Liver (tissue), 9 donors: ENCODE data around the gene AEBP1. TPM values are rescaled to one million over a fixed set of nuclear protein-coding genes. Genes with fewer than 3 reads are reported as not detected.
A peak's percentile ranks its signal among the peaks of the same experiment; 100 is the strongest.

Source experiments
- DNase-seq: peaks from one replicate; pipeline ENCODE4 v3.0.0-alpha.2; 2017; ENCODE audit warnings: low spot score
- H3K27ac ChIP-seq, 2 donors: one replicate each; pipeline ENCODE4 v1.7.0; 2013; ENCODE audit warnings: inconsistent platforms in 2 of 2, low read length in 2 of 2, control low read depth in 1 of 2, low read depth in 1 of 2, mild to moderate bottlenecking in 1 of 2
- H3K27me3 ChIP-seq, 4 donors: one replicate each; pipeline versions ENCODE4 v1.6.1 to v1.7.0; 2013; ENCODE audit warnings: low read length in 3 of 4, inconsistent platforms in 1 of 4, mild to moderate bottlenecking in 1 of 4, moderate library complexity in 1 of 4; ENCODE audit not compliant: control insufficient read depth in 4 of 4, insufficient read depth in 4 of 4
- H3K36me3 ChIP-seq, 4 donors: one replicate each; pipeline versions ENCODE4 v1.6.1 to v1.7.0; 2013; ENCODE audit warnings: low read length in 3 of 4, mild to moderate bottlenecking in 3 of 4, low read depth in 1 of 4, moderate library complexity in 1 of 4; ENCODE audit not compliant: control insufficient read depth in 4 of 4, insufficient read depth in 3 of 4
- H3K4me1 ChIP-seq, 4 donors: one replicate each; pipeline versions ENCODE4 v1.6.1 to v1.7.0; 2013; ENCODE audit warnings: low read length in 3 of 4, mild to moderate bottlenecking in 3 of 4, moderate library complexity in 1 of 4; ENCODE audit not compliant: control insufficient read depth in 4 of 4, insufficient read depth in 4 of 4
- H3K4me3 ChIP-seq, 3 donors: one replicate each; pipeline versions ENCODE4 v1.6.1 to v1.7.0; 2013; ENCODE audit warnings: low read length in 3 of 3, control low read depth in 1 of 3, low read depth in 1 of 3, mild to moderate bottlenecking in 1 of 3
- H3K9ac ChIP-seq, 2 donors: one replicate each; pipeline ENCODE4 v1.7.0; 2013; ENCODE audit warnings: low read length in 2 of 2, mild to moderate bottlenecking in 2 of 2, moderate library complexity in 2 of 2, control low read depth in 1 of 2, low read depth in 1 of 2
- H3K9me3 ChIP-seq, 4 donors: one replicate each; pipeline versions ENCODE4 v1.6.1 to v1.7.0; 2013; ENCODE audit warnings: low read length in 3 of 4; ENCODE audit not compliant: control insufficient read depth in 4 of 4
- FOXA1 ChIP-seq: IDR thresholded peaks from 2 replicates; pipeline ENCODE4 v1.6.1; 2016; ENCODE audit warnings: antibody characterized with exemption
- FOXA2 ChIP-seq: IDR thresholded peaks from 2 replicates; pipeline ENCODE4 v1.6.1; 2016; ENCODE audit warnings: antibody characterized with exemption
- GABPA ChIP-seq, 2 donors: IDR thresholded peaks in 1 of 2; conservative IDR thresholded peaks in 1 of 2; 2 replicates each; pipeline ENCODE4 v1.6.1; 2016; ENCODE audit warnings: antibody characterized with exemption in 2 of 2, mild to moderate bottlenecking in 1 of 2, moderate library complexity in 1 of 2
- HNF4A ChIP-seq, 2 donors: conservative IDR thresholded peaks; 2 replicates each; pipeline ENCODE4 v1.6.1; 2016; ENCODE audit warnings: antibody characterized with exemption in 2 of 2, mild to moderate bottlenecking in 2 of 2
- NR2F2 ChIP-seq: IDR thresholded peaks from 2 replicates; pipeline ENCODE4 v1.6.1; 2016; ENCODE audit warnings: antibody characterized with exemption
- RAD21 ChIP-seq, 2 donors: IDR thresholded peaks; 2 replicates each; pipeline ENCODE4 v1.6.1; 2016; ENCODE audit warnings: antibody characterized with exemption in 2 of 2, mild to moderate bottlenecking in 2 of 2
- RXRA ChIP-seq, 2 donors: IDR thresholded peaks; 2 replicates each; pipeline ENCODE4 v1.6.1; 2017 to 2018; ENCODE audit warnings: antibody characterized with exemption in 2 of 2, mild to moderate bottlenecking in 1 of 2
- SP1 ChIP-seq: IDR thresholded peaks from 2 replicates; pipeline ENCODE4 v1.6.1; 2018; ENCODE audit warnings: antibody characterized with exemption, mild to moderate bottlenecking
- TAF1 ChIP-seq: conservative IDR thresholded peaks from 2 replicates; pipeline ENCODE4 v1.6.1; 2016; ENCODE audit warnings: antibody characterized with exemption, mild to moderate bottlenecking
- WGBS: extraction: QIAGEN DNeasy Blood & Tissue Kit; methylation state at CpG from one replicate; pipeline ENCODE4 v1.1.7; 2013; 5-methylcytosine and 5-hydroxymethylcytosine counted together
- polyA plus RNA-seq, 2 donors: library from polyadenylated mRNA; stranded (reverse) in 1 of 2; unstranded in 1 of 2; fragments of 200-250 nt in 1 of 2; fragments of >200 nt in 1 of 2; fragmentation: Nextera tagmentation in 1 of 2; extraction: Ambion mirVana in 1 of 2; gene quantifications; one replicate each; pipeline versions ENCODE4 v1.2.1 to v1.2.3, GENCODE V29; 2013 to 2015
- total RNA-seq, 2 donors: library from RNA; depleted of rRNA; stranded (reverse); fragments of >200 nt; gene quantifications; one replicate each; pipeline ENCODE4 v1.2.3, GENCODE V29; 2014
- TF ChIP-seq, protein P1 (sequence below): fragments of 150-350 bp; IDR thresholded peaks from 2 replicates; pipeline ENCODE4 v1.5.1; 2017; ENCODE audit warnings: improper control_type of control experiment, low read depth, low read length; ENCODE audit not compliant: missing input control
- TF ChIP-seq, protein P2 (sequence below): IDR thresholded peaks from 2 replicates; pipeline ENCODE4 v1.6.1; 2016; ENCODE audit warnings: antibody characterized with exemption, mild to moderate bottlenecking
- TF ChIP-seq, protein P3 (sequence below): IDR thresholded peaks from 2 replicates; pipeline ENCODE4 v1.6.1; 2016; ENCODE audit warnings: antibody characterized with exemption
- donor health status: healthy.
- donor health status: healthy.
- donor health status: healthy.
- donor health status: healthy.
- donor health status: healthy.

Gene AEBP1
- total and polyA plus RNA-seq, 4 donors: 3.4 to 13.3 (median 7.7) TPM

DNA sequence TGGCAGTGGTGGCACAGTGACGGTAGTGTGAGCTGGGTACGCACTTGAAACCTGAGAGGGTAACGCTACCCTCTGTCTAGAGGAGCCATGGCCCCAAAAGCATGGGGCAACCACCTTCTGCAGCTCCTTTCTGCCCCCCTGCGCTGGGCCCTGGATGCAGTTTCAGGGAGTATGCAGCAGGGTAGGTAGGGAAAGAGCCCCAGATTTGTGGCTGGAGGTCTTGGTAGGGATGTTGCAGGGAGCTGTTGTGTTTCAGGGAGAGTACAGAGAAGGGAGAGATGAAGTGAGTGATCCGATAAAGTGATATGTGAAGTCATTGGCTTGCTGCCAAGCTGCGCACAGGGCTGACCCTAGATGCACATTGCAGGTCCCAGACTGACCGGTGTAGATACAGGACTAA lies 36.1 kb upstream of the AEBP1 start:
- Histone ChIP-seq H3K36me3 (peaks cover 0 to 3% (median 1%) of the 10 kb centered on the region in 4 donors), H3K9me3 (no peaks in the 10 kb centered on the region), H3K27ac (no peak overlapping the region), H3K9ac (no peak overlapping the region), H3K4me1 (peaks cover 4 to 28% (median 15%) of the 10 kb centered on the region in 4 donors), H3K4me3 (no peak overlapping the region), H3K27me3 (no peaks in the 10 kb centered on the region)
- DNase-seq: no peak
- TF ChIP-seq FOXA1 (no peak), GABPA (IDR thresholded peaks at IDR 0.05 in 1 of 2, conservative IDR thresholded peaks at IDR 0.05 in 1 of 2) (no peak)
- WGBS: 66% methylated on average over 7 of the region's 7 CpGs

DNA sequence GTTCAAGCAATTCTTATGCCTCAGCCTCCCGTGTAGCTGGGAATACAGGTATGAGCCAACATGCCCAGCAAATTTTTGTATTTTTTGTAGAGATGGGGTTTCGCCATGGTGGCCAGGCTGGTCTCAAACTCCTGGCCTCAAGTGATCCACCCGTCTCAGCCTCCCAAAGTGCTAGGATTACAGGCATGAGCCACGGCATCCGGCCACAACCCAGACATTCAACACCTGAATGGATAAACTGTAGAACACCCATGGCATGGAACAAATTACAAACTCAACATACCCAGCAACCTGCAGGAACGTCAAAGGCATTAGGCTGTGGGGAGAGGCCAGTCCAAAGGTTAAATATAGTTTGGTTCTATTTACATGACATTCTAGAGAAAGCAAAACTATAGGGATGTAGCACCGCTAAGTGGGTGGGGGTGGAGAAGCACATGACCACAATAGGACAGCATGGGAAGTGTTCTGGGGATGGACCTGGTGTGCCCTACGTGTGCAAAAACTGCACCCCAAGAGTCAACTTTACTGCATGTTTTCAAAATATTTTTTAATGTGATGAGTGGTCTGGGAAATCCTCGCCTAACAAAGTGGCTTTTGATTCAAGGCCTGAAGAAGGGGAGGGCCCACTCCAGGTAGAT lies 32.3 kb upstream of the AEBP1 start:
- TF ChIP-seq HNF4A (conservative IDR thresholded peaks at IDR 0.05) (peak in 1 of 2 donors; percentile 15), FOXA2 (no peak)
- H3K36me3 ChIP-seq: peaks cover 0 to 5% (median 1%) of the 10 kb centered on the region in 4 donors
- H3K27me3 ChIP-seq: no peaks in the 10 kb centered on the region
- no peaks in the 10 kb centered on the region for H3K9me3 ChIP-seq
- WGBS: 77% methylated on average over 9 of the region's 9 CpGs
- no peak for DNase-seq
- H3K9ac ChIP-seq: no peak overlapping the region
- peaks cover 24 to 43% (median 41%) of the 10 kb centered on the region in 4 donors for H3K4me1 ChIP-seq
- H3K27ac ChIP-seq: no peak overlapping the region
- no peak overlapping the region for H3K4me3 ChIP-seq

DNA sequence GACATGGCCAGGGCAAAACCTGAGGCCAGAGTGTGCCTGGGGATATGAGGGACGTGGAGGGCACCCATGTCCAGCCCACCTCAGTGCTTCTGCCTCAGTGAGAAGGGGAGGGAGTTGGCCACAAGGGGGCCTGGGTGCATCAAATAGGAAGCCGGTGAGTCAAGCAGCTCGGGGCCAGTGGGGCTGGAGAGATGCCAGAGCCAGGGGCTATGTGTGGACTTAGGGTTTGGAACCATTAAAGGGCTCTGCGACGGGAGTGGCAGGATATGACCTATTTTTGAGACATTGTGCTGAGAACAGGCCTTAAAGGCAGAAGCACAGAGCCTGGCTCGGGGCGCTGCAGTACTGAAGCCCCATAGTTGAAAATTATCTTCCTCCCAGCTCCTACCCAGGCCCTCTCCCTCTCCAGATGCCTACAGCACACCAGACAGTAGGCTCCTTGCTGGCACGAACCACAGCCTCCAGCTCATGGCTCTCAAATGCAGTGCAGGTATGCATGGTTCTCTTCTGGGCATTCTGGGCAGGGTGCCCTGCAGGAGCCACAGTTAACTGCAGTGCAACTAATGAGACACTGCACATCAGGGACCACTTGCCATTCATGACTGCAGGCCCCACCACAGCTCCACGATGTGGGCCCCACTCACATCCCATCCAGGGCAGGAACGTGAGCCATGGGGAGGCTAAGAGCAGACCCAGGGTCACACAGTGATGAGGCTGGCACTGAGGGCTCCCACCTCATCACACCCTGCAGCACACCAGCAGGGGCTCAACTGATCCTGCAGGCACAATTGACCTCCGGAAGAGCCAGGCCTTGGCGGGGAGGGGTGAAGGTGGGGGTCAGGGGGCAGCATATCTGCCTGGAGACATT lies 31.5 kb upstream of the AEBP1 start:
- peak; percentile 65 for DNase-seq
- Histone ChIP-seq H3K9ac (no peak overlapping the region), H3K4me1 (peaks cover 25 to 50% (median 43%) of the 10 kb centered on the region in 4 donors), H3K27me3 (no peaks in the 10 kb centered on the region), H3K27ac (peak overlapping the region in 1 of 2 donors; percentile 39), H3K4me3 (no peak overlapping the region), H3K36me3 (peaks cover 0 to 11% (median 2%) of the 10 kb centered on the region in 4 donors), H3K9me3 (no peaks in the 10 kb centered on the region)
- WGBS: 67% methylated on average over 12 of the region's 12 CpGs
- no peak for TF ChIP-seq RXRA (IDR thresholded peaks at IDR 0.05)
- TF ChIP-seq RAD21 (IDR thresholded peaks at IDR 0.05): peak; percentile 60 to 75
- TF ChIP-seq, protein P1, sequence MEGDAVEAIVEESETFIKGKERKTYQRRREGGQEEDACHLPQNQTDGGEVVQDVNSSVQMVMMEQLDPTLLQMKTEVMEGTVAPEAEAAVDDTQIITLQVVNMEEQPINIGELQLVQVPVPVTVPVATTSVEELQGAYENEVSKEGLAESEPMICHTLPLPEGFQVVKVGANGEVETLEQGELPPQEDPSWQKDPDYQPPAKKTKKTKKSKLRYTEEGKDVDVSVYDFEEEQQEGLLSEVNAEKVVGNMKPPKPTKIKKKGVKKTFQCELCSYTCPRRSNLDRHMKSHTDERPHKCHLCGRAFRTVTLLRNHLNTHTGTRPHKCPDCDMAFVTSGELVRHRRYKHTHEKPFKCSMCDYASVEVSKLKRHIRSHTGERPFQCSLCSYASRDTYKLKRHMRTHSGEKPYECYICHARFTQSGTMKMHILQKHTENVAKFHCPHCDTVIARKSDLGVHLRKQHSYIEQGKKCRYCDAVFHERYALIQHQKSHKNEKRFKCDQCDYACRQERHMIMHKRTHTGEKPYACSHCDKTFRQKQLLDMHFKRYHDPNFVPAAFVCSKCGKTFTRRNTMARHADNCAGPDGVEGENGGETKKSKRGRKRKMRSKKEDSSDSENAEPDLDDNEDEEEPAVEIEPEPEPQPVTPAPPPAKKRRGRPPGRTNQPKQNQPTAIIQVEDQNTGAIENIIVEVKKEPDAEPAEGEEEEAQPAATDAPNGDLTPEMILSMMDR: peak; percentile 37

DNA sequence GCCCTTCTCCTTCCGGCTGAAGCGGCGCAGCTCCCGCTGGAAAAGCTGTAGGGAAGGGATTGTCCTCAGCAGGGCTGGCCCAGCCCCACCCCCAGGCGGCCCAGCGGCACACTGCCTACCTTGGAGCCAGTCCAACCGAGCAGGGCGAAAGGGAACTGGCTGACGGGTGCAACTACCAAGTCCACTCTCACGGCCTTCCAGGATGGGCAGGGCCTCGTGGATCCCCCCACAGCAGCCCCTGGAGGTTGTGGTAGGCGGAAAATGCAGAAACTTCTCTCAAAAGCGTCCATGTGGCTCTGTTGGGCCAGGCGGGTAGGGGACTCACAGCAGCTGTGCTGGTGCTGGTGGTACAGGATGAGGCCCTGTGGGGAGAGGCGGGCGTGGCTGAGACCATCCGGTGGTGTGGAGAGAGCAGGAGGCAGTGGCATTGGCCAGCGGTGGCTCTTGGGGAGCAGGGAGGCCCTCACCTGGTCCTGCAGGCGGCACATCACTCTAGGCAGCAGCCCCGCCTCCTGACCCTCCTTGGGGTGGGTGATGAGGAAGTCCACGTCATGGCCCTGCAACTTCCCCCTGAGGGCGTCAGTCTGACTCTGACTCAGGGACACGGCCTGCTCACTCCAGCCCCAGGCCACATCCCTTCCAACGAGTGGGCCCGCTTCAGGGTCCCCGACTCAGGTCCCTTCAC lies 30.3 kb upstream of the AEBP1 start:
- no peak overlapping the region for H3K9ac ChIP-seq
- H3K4me3 ChIP-seq: no peak overlapping the region
- peaks cover 4 to 23% (median 9%) of the 10 kb centered on the region in 4 donors for H3K36me3 ChIP-seq
- TF ChIP-seq FOXA2 (no peak), SP1 (peak; percentile 44), FOXA1 (no peak), HNF4A (conservative IDR thresholded peaks at IDR 0.05) (peak; percentile 41 to 56), RXRA (IDR thresholded peaks at IDR 0.05) (peak; percentile 25 to 52), NR2F2 (no peak), TAF1 (no peak)
- TF ChIP-seq, protein P2, sequence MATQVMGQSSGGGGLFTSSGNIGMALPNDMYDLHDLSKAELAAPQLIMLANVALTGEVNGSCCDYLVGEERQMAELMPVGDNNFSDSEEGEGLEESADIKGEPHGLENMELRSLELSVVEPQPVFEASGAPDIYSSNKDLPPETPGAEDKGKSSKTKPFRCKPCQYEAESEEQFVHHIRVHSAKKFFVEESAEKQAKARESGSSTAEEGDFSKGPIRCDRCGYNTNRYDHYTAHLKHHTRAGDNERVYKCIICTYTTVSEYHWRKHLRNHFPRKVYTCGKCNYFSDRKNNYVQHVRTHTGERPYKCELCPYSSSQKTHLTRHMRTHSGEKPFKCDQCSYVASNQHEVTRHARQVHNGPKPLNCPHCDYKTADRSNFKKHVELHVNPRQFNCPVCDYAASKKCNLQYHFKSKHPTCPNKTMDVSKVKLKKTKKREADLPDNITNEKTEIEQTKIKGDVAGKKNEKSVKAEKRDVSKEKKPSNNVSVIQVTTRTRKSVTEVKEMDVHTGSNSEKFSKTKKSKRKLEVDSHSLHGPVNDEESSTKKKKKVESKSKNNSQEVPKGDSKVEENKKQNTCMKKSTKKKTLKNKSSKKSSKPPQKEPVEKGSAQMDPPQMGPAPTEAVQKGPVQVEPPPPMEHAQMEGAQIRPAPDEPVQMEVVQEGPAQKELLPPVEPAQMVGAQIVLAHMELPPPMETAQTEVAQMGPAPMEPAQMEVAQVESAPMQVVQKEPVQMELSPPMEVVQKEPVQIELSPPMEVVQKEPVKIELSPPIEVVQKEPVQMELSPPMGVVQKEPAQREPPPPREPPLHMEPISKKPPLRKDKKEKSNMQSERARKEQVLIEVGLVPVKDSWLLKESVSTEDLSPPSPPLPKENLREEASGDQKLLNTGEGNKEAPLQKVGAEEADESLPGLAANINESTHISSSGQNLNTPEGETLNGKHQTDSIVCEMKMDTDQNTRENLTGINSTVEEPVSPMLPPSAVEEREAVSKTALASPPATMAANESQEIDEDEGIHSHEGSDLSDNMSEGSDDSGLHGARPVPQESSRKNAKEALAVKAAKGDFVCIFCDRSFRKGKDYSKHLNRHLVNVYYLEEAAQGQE: no peak
- TF ChIP-seq, protein P3, sequence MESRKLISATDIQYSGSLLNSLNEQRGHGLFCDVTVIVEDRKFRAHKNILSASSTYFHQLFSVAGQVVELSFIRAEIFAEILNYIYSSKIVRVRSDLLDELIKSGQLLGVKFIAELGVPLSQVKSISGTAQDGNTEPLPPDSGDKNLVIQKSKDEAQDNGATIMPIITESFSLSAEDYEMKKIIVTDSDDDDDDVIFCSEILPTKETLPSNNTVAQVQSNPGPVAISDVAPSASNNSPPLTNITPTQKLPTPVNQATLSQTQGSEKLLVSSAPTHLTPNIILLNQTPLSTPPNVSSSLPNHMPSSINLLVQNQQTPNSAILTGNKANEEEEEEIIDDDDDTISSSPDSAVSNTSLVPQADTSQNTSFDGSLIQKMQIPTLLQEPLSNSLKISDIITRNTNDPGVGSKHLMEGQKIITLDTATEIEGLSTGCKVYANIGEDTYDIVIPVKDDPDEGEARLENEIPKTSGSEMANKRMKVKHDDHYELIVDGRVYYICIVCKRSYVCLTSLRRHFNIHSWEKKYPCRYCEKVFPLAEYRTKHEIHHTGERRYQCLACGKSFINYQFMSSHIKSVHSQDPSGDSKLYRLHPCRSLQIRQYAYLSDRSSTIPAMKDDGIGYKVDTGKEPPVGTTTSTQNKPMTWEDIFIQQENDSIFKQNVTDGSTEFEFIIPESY: no peak

More for the DNA sequence above, 30.3 kb upstream of the AEBP1 start:
- Histone ChIP-seq H3K27ac (peak overlapping the region; percentile 39 to 62), H3K27me3 (no peaks in the 10 kb centered on the region), H3K9me3 (no peaks in the 10 kb centered on the region), H3K4me1 (peaks cover 25 to 60% (median 43%) of the 10 kb centered on the region in 4 donors)
- no peak for DNase-seq
- 51% methylated on average over 26 of the region's 26 CpGs for WGBS
